ENCODE results near the gene P2RY13.

- TF ChIP-seq MYC (IDR thresholded peaks at IDR 0.05; ENCODE audit: low read depth, low read length) (no peak), POLR2A (IDR thresholded peaks at IDR 0.05; ENCODE audit: extremely low read depth, insufficient read length) (no peak)
- TF ChIP-seq, protein P1, sequence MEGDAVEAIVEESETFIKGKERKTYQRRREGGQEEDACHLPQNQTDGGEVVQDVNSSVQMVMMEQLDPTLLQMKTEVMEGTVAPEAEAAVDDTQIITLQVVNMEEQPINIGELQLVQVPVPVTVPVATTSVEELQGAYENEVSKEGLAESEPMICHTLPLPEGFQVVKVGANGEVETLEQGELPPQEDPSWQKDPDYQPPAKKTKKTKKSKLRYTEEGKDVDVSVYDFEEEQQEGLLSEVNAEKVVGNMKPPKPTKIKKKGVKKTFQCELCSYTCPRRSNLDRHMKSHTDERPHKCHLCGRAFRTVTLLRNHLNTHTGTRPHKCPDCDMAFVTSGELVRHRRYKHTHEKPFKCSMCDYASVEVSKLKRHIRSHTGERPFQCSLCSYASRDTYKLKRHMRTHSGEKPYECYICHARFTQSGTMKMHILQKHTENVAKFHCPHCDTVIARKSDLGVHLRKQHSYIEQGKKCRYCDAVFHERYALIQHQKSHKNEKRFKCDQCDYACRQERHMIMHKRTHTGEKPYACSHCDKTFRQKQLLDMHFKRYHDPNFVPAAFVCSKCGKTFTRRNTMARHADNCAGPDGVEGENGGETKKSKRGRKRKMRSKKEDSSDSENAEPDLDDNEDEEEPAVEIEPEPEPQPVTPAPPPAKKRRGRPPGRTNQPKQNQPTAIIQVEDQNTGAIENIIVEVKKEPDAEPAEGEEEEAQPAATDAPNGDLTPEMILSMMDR (IDR thresholded peaks at IDR 0.05; ENCODE audit: low read depth, low read length), result no peak
- TF ChIP-seq, protein P2, sequence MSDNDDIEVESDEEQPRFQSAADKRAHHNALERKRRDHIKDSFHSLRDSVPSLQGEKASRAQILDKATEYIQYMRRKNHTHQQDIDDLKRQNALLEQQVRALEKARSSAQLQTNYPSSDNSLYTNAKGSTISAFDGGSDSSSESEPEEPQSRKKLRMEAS (IDR thresholded peaks at IDR 0.05; ENCODE audit: low read depth, low read length), result no peak
These were observed 28.1 kb upstream of the P2RY13 start for GRCh38 chr3:151357463-151357850.
